Endothelial cell (in vitro differentiated cells): Measurements from ENCODE around the gene MTFP1. TPM values are rescaled to one million over a fixed set of nuclear protein-coding genes. Genes with fewer than 3 reads are reported as not detected.

Experiments used
- DNase-seq: peaks from one replicate; pipeline ENCODE4 v3.0.0; 2021; ENCODE audit warnings: low spot score
- H3K27ac Mint-ChIP-seq: one replicate; pipeline ENCODE4 v1.8.0; 2021; ENCODE audit warnings: mixed read lengths, inconsistent platforms; ENCODE audit not compliant: unreplicated experiment
- H3K27me3 Mint-ChIP-seq: one replicate; pipeline ENCODE4 v1.8.0; 2021; ENCODE audit warnings: mild to moderate bottlenecking, moderate library complexity, mixed read lengths, inconsistent platforms; ENCODE audit not compliant: unreplicated experiment
- H3K36me3 Mint-ChIP-seq: one replicate; pipeline ENCODE4 v1.8.0; 2021; ENCODE audit warnings: mild to moderate bottlenecking, low read depth, mixed read lengths, inconsistent platforms; ENCODE audit not compliant: unreplicated experiment
- H3K4me1 Mint-ChIP-seq: one replicate; pipeline ENCODE4 v1.8.0; 2021; ENCODE audit warnings: mild to moderate bottlenecking, mixed read lengths, inconsistent platforms; ENCODE audit not compliant: unreplicated experiment
- H3K4me3 Mint-ChIP-seq: one replicate; pipeline ENCODE4 v1.8.0; 2021; ENCODE audit warnings: mild to moderate bottlenecking, mixed read lengths, inconsistent platforms; ENCODE audit not compliant: unreplicated experiment
- H3K9me3 Mint-ChIP-seq: one replicate; pipeline ENCODE4 v1.8.0; 2021; ENCODE audit warnings: mixed read lengths, inconsistent platforms; ENCODE audit not compliant: unreplicated experiment
- total RNA-seq: library from RNA; stranded (reverse); fragmentation: NEBNext Ultra II Directional; extraction: Animal tissue kit (Norgen Biotek cat#: 25700); gene quantifications from one replicate; pipeline ENCODE4 v1.2.1, GENCODE V29; 2021; ENCODE audit not compliant: unreplicated experiment
- TF ChIP-seq, protein P1 (sequence below): fragments of 200-600 bp; sonication (generic); IDR thresholded peaks from one replicate; pipeline ENCODE4 v1.5.0; 2021; ENCODE audit warnings: antibody characterized with exemption; ENCODE audit not compliant: unreplicated experiment

The MTFP1 gene
- total RNA-seq, 1 donor from 2014 or later: 30.2 TPM

DNA sequence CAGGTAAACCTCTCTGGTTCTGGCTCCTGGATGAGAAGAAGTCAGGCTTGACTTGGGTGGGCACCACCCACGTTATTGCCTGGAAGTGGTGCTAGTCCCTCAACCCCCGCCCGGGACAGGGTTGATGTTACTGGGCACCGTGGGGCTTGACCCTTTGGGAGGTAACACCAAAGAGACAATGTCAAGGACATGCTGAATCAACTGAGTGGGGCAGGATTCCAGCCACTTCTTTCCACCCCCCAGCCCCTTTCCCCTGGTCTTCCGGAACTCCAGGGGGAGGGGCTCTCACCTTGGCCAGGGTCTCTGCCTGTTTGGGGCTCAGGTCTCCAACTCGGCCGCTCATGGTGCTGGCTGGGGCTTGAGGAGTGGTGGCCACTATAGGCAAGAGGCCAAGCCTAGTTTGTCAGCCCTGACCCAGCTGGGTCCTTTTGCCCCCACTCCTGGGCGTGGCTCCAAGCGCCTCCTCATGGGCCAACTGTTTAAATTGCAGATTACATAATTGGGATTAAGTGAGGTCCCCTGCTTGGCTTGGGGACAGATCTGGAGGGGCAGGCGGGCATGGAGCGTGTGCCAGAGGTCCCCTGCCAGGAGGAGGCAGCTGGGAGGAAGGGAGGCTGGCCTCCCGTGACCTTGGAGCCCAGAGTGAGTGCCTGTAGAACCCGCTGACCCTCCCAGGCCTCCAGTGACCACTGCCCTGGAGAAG is 46.2 kb downstream of the MTFP1 start, which contains the start of gene SEC14L3:
Gene SEC14L3 (minus strand): TSS at position 402 of the 703 bp plus-strand sequence. CDS start 59 bp downstream, at position 343.
- H3K4me1 Mint-ChIP-seq: peaks cover 6% of the 10 kb centered on the region
- H3K27me3 Mint-ChIP-seq: no peaks in the 10 kb centered on the region

DNA sequence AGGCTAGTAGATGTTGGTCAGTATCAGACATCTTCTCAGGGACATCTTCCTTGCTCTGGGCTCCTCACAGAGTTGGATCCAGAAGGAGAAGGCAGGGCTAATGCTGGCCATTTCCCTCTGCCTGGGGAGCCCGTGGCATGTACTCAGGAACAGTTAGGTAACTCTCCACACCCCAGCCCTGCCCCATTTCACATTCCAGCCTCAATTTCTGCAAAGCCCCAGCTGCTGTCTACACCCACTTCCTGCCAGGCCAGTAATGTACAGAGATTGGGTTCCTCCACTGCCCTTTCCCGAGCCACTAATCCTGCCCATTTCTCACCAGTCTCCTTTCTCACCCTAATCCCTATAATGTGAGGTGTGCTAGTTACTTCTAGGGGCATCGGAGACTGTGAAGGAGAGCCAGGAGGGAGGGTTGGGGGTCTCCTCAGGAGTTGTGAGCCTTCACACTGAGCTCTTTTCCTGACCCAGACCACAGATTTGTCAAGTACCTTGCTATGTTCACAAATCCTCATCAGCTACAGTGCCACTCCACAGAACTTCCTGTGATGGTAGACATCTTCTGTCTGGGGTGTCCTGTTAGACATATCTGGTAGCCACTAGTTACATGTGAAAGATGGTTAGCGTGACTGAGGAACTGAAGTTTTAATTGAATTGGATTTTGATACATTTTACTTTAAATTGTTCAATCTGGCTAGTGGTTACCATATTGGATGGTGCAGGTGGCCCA is 47.6 kb downstream of the MTFP1 start:
- H3K36me3 Mint-ChIP-seq: no peaks in the 10 kb centered on the region
- TF ChIP-seq, protein P1, sequence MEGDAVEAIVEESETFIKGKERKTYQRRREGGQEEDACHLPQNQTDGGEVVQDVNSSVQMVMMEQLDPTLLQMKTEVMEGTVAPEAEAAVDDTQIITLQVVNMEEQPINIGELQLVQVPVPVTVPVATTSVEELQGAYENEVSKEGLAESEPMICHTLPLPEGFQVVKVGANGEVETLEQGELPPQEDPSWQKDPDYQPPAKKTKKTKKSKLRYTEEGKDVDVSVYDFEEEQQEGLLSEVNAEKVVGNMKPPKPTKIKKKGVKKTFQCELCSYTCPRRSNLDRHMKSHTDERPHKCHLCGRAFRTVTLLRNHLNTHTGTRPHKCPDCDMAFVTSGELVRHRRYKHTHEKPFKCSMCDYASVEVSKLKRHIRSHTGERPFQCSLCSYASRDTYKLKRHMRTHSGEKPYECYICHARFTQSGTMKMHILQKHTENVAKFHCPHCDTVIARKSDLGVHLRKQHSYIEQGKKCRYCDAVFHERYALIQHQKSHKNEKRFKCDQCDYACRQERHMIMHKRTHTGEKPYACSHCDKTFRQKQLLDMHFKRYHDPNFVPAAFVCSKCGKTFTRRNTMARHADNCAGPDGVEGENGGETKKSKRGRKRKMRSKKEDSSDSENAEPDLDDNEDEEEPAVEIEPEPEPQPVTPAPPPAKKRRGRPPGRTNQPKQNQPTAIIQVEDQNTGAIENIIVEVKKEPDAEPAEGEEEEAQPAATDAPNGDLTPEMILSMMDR: no peak
- no peaks in the 10 kb centered on the region for H3K27me3 Mint-ChIP-seq
- DNase-seq: no peak
- H3K9me3 Mint-ChIP-seq: no peaks in the 10 kb centered on the region
- peaks cover 11% of the 10 kb centered on the region for H3K4me1 Mint-ChIP-seq
- no peak overlapping the region for H3K4me3 Mint-ChIP-seq
- no peak overlapping the region for H3K27ac Mint-ChIP-seq

More for the DNA sequence above, 46.2 kb downstream of the MTFP1 start, which contains the start of gene SEC14L3:
- H3K4me3 Mint-ChIP-seq: no peak within 1 kb of the TSS
- H3K36me3 Mint-ChIP-seq: no peaks in the 10 kb centered on the region
- no peak for DNase-seq
- no peak within 1 kb of the TSS for H3K27ac Mint-ChIP-seq
- TF ChIP-seq, protein P1: no peak
- no peaks in the 10 kb centered on the region for H3K9me3 Mint-ChIP-seq

DNA sequence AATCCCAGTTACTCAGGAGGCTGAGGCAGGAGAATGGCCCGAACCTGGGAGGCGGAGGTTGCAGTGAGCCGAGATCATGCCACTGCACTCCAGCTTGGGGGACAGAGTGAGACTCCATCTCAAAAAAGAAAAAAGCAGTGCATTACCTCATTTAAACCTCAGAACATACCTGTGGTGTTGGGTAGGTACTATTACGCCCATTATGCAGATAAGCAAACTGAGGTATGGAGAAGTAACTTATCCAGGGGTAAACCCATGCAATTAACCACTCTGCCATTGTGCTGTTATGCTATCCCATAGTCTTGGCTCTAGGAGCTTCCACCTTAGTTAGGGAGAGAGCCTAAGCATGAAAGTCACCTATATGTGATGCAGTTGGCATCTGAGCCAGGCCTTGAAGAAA is 48.6 kb downstream of the MTFP1 start:
- Mint-ChIP-seq H3K4me1 (peaks cover 11% of the 10 kb centered on the region), H3K9me3 (no peaks in the 10 kb centered on the region), H3K27ac (no peak overlapping the region), H3K36me3 (no peaks in the 10 kb centered on the region), H3K27me3 (no peaks in the 10 kb centered on the region), H3K4me3 (no peak overlapping the region)
- TF ChIP-seq, protein P1: no peak
- no peak for DNase-seq

DNA sequence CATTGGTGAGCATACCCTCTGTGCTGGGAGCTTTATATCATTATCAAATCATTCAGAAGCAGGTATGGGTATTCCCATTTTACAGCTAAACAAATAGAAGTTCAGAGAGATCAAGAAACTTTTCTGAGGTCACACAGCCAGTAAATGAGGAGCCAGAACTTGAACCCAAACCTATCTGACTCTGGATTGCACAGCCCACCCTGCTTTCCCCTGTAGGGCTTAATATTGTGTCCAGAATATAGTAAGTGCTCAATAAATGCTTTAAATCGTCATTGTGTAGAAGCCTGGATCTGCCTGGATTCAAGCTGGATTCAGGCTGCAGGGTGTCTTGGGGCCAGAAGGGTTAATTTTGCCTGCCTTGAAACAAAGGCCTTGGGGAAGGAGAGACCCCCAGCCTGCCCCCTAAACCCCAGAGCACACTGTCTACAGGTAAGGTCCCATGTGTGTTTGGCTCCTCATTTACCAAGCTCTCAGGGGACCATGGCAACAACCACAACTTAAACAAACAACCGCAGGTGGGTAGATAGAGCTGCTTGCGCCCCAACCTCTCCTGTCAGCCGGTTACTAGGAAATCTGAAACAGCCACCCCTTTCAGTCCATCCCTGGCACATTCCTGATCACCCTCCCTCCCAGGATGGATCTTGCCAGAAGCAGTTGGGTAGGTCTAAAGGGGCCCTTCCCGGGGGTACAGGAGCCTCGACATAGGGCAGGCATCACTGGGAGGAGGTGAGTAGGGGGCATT is 49.3 kb downstream of the MTFP1 start:
- no peaks in the 10 kb centered on the region for H3K9me3 Mint-ChIP-seq
- no peaks in the 10 kb centered on the region for H3K36me3 Mint-ChIP-seq
- H3K4me1 Mint-ChIP-seq: peaks cover 11% of the 10 kb centered on the region
- no peak overlapping the region for H3K4me3 Mint-ChIP-seq
- H3K27me3 Mint-ChIP-seq: no peaks in the 10 kb centered on the region
- H3K27ac Mint-ChIP-seq: no peak overlapping the region
- TF ChIP-seq, protein P1: no peak
- DNase-seq: no peak

Other genes starting within 250 kb of the MTFP1 start
- gene LIF, start 179.0 kb upstream of the MTFP1 start, total RNA-seq: 0.23 TPM
- gene OSM, start 158.9 kb upstream of the MTFP1 start, total RNA-seq: not detected
- gene CASTOR1, start 136.3 kb upstream of the MTFP1 start, total RNA-seq: 17.2 TPM
- 7.9 TPM for gene TBC1D10A, start 98.8 kb upstream of the MTFP1 start, total RNA-seq
- 139 TPM for gene SF3A1, start 68.9 kb upstream of the MTFP1 start, total RNA-seq
- 3.3 TPM for gene CCDC157, start 68.8 kb upstream of the MTFP1 start, total RNA-seq
- 39.1 TPM for gene RNF215, start 38.4 kb upstream of the MTFP1 start, total RNA-seq
- gene SEC14L2, start 28.8 kb upstream of the MTFP1 start, total RNA-seq: 3.9 TPM
- gene SEC14L3, start 46.2 kb downstream of the MTFP1 start, total RNA-seq: not detected
- 1.0 TPM for gene SEC14L4, start 79.9 kb downstream of the MTFP1 start, total RNA-seq
- gene SEC14L6, start 121.0 kb downstream of the MTFP1 start, total RNA-seq: 1.4 TPM
- gene GAL3ST1, start 148.9 kb downstream of the MTFP1 start, total RNA-seq: 3.0 TPM
- gene PES1, start 166.1 kb downstream of the MTFP1 start, total RNA-seq: 84.0 TPM
- gene TCN2, start 181.4 kb downstream of the MTFP1 start, total RNA-seq: 59.5 TPM
- 8.4 TPM for gene SLC35E4, start 210.0 kb downstream of the MTFP1 start, total RNA-seq
- 21.4 TPM for gene DUSP18, start 242.1 kb downstream of the MTFP1 start, total RNA-seq